C4-2B (cell line): ENCODE measurements around the gene RBM6.

ENCODE experiments used
- ZFX ChIP-seq: fragments of 450-650 bp; IDR thresholded peaks from 2 replicates; pipeline ENCODE4 v1.6.1; 2017
- TF ChIP-seq, protein P1 (sequence below): fragments of 450-650 bp; conservative IDR thresholded peaks from 2 replicates; pipeline ENCODE4 v1.5.1; 2017; ENCODE audit warnings: mild to moderate bottlenecking

DNA sequence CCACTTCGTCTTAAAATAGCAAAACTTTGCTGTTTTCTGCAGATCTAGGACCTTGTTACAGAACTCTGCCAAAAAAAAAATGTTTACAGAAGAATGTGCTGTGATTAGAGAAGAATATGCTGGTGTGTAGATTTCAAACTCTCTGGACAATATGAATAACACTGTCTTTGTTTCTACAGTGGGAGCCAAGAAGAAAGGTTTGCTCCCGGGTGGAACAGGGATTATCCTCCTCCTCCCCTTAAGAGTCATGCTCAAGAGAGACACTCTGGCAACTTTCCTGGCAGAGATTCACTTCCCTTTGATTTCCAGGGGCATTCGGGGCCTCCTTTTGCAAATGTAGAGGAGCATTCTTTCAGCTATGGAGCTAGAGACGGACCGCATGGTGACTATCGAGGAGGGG, 27.3 kb downstream of the RBM6 start:
- TF ChIP-seq, protein P1, sequence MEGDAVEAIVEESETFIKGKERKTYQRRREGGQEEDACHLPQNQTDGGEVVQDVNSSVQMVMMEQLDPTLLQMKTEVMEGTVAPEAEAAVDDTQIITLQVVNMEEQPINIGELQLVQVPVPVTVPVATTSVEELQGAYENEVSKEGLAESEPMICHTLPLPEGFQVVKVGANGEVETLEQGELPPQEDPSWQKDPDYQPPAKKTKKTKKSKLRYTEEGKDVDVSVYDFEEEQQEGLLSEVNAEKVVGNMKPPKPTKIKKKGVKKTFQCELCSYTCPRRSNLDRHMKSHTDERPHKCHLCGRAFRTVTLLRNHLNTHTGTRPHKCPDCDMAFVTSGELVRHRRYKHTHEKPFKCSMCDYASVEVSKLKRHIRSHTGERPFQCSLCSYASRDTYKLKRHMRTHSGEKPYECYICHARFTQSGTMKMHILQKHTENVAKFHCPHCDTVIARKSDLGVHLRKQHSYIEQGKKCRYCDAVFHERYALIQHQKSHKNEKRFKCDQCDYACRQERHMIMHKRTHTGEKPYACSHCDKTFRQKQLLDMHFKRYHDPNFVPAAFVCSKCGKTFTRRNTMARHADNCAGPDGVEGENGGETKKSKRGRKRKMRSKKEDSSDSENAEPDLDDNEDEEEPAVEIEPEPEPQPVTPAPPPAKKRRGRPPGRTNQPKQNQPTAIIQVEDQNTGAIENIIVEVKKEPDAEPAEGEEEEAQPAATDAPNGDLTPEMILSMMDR, result no peak
- TF ChIP-seq ZFX, result no peak
